ENCODE measurements around the gene TCEA2. TPM values are rescaled to one million over a fixed set of nuclear protein-coding genes. Genes with fewer than 3 reads are reported as not detected.

TCEA2 gene
- total and polyA plus RNA-seq, 2 of the 13 experiments (the other 11 are each of a cell fraction or from before 2014, with no cell fraction given) = 28.1 to 33.7 TPM

DNA sequence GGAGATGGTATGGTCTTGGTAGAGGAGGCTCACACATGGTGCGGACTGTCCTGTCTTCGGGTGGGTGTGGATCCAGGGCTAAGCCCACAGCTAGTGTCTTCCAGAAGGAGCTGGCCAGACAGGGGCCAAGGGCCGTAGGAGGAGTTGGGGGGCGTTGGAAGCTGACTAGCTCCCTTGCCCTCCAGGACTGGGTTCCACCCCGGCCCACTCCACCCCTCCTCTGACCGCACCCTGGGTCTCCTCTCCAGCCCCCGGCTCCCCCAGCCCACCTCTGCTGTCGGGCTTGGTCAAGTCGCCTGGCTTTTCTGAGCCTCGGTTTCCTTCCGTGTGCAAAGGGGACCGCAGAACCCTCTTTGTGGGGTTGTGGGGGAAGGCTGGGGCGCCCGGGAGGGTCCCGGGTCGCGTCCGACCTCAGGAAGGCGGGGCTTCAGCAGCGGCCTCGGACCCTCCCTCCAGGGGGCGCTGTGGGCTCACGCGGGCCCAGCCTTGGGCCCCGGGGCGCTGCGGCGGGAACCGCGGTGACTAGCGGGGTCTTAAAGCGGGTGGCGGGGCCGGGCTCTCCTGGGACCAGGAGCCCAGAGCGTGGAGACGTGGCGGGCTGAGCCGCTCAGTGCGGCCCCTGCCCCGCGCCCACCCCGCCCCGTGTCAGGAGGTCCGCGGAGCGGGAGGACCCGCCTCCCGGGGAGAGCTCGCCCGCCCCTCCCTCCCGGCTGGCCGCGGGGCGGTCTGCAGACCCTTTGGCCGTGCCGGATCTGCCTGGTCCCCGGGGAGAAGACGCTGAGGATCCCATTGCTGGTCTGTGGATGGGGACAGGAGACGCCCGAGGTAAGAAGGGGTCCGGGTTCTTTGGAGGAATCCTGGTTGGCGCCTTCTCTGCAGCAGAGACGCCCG, 39.0 kb downstream of the TCEA2 start (continued):
- TF ChIP-seq ZNF747 (CRISPR knock-in tag; IDR thresholded peaks at IDR 0.05; ENCODE audit: borderline replicate concordance) = no peak
- no peak for TF ChIP-seq FIP1L1 (IDR thresholded peaks at IDR 0.05; ENCODE audit: borderline replicate concordance, insufficient read depth, low read depth, low read length)
- peak; percentile 54; the same call in 1 of the 2 replicates for TF ChIP-seq ZSCAN21 (CRISPR knock-in tag; IDR thresholded peaks at IDR 0.05; ENCODE audit: borderline replicate concordance)
- TF ChIP-seq ZNF510 (CRISPR knock-in tag; IDR thresholded peaks at IDR 0.05; ENCODE audit: low read depth) = no peak
- TF ChIP-seq ASH2L (IDR thresholded peaks at IDR 0.05; ENCODE audit: insufficient read length, low read depth, low read length) = no peak
- no peak for TF ChIP-seq SP1 (IDR thresholded peaks at IDR 0.05)
- peak; percentile 50; the same call in 1 of the 2 replicates for TF ChIP-seq SP1 (CRISPR knock-in tag; IDR thresholded peaks at IDR 0.05)
- TF ChIP-seq AKNA (CRISPR knock-in tag; IDR thresholded peaks at IDR 0.05; ENCODE audit: borderline replicate concordance) = no peak
- TF ChIP-seq PRDM10 (CRISPR knock-in tag; IDR thresholded peaks at IDR 0.05; ENCODE audit: low read depth) = no peak
- peak; percentile 45; the same call in 1 of the 2 replicates for TF ChIP-seq ZBTB39 (CRISPR knock-in tag; IDR thresholded peaks at IDR 0.05)
- TF ChIP-seq YY1 (IDR thresholded peaks at IDR 0.05; ENCODE audit: insufficient read depth, insufficient replicate concordance, low read depth, low read length) = peak; percentile 60
- no peak for TF ChIP-seq ZFP82 (CRISPR knock-in tag; IDR thresholded peaks at IDR 0.05; ENCODE audit: borderline replicate concordance)
- TF ChIP-seq, protein P1, sequence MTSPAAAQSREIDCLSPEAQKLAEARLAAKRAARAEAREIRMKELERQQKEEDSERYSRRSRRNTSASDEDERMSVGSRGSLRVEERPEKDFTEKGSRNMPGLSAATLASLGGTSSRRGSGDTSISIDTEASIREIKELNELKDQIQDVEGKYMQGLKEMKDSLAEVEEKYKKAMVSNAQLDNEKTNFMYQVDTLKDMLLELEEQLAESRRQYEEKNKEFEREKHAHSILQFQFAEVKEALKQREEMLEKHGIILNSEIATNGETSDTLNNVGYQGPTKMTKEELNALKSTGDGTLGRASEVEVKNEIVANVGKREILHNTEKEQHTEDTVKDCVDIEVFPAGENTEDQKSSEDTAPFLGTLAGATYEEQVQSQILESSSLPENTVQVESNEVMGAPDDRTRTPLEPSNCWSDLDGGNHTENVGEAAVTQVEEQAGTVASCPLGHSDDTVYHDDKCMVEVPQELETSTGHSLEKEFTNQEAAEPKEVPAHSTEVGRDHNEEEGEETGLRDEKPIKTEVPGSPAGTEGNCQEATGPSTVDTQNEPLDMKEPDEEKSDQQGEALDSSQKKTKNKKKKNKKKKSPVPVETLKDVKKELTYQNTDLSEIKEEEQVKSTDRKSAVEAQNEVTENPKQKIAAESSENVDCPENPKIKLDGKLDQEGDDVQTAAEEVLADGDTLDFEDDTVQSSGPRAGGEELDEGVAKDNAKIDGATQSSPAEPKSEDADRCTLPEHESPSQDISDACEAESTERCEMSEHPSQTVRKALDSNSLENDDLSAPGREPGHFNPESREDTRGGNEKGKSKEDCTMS (CRISPR knock-in tag; conservative IDR thresholded peaks at IDR 0.05) = no peak
